Amniotic epithelial cell (primary cell): ENCODE measurements around the gene DNAI2.

Experiments
- DNase-seq: peaks from one replicate; pipeline ENCODE4 v3.0.0-alpha.2; 2010; ENCODE audit warnings: low read depth

The DNAI2 gene

DNA sequence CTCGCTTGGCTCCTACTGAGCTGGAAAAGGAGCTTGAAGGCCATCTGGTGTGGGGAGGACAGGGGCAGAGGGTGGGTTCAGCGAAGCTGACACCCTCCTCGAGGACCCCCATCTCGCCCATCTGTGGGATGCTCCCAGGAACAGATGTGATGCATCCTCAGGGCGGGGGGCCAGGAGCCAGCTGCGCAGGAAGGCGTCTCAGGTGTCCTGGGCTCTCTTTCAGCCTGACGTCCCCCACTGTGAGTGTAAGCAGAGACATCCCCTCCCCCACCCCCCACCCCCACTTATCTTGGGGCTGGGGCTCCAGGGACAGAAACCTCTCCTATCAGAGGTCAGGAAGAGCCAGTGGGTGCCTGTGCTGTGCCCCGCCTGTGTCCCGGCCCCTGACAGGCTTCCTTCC, 68.2 kb downstream of the DNAI2 start:
- no peak for DNase-seq

DNA sequence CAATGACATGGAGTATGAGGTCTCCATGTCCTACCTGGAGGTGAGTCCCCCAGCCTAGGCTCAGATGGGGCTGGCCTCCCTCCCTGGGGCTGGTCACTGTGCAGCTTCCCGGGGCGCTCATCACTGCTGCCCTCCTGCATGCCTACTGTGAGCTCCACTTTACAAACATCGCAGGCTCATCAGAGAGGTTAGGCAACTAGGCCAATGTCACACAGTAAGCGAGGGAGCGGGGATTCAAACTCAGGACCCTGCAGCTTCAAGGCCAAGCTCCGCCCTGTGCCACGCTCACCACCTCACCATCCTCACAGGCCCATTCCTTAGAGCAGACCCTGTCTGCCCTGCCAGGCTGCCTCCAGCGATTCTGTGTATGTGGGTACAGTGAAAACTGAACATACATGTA, 69.1 kb downstream of the DNAI2 start:
- DNase-seq, result no peak

DNA sequence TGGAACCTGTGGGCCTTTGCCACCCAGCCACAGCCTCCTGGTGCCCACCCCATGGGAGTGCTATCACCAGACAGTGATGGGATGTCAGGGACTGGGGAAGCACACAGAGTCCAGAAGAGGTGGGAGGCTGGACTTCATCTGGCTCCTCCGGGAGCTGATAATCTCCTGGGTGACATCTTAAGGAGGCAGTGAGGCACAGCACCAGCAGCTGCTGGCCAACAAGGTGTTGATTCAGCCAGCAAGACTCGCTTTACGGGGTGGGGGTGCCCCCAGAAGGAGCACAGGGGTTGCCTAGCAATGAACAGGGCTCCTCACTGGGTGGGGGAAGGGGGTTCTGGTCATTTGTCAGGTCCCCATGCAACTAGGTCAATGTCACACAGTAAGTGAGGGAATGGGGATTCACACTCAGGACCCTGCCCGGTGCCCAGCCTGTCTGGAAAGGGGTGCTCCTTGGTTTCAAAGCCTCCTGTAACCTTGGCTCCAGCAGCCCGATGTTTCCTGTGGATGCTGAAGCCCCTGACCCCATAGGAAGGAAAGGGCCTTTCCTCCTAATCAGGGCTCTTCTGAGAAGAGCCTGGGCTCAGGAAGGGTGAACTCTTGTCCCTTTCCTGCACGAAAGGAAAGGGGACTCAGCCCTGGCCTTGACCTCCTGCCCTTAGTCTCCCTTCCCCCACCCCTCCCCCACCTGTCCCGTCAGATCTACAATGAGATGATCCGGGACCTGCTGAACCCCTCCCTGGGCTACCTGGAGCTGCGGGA, 69.7 kb downstream of the DNAI2 start:
- DNase-seq, result no peak

DNA sequence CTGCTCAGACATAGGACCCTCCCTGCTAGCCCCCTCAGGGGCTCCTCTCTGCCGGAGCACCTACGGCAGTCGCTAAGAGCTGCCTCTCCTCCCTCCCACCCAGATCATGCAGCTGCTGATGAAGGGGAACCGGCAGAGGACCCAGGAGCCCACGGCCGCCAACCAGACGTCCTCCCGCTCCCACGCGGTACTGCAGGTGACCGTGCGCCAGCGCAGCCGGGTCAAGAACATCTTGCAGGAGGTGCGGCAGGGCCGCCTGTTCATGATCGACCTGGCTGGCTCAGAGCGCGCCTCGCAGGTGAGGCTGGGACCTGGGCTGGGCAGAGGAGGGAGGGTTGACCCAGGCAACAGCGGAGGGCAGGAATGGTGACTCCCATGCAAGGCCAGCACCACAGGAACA, 70.6 kb downstream of the DNAI2 start:
- DNase-seq, result no peak

DNA sequence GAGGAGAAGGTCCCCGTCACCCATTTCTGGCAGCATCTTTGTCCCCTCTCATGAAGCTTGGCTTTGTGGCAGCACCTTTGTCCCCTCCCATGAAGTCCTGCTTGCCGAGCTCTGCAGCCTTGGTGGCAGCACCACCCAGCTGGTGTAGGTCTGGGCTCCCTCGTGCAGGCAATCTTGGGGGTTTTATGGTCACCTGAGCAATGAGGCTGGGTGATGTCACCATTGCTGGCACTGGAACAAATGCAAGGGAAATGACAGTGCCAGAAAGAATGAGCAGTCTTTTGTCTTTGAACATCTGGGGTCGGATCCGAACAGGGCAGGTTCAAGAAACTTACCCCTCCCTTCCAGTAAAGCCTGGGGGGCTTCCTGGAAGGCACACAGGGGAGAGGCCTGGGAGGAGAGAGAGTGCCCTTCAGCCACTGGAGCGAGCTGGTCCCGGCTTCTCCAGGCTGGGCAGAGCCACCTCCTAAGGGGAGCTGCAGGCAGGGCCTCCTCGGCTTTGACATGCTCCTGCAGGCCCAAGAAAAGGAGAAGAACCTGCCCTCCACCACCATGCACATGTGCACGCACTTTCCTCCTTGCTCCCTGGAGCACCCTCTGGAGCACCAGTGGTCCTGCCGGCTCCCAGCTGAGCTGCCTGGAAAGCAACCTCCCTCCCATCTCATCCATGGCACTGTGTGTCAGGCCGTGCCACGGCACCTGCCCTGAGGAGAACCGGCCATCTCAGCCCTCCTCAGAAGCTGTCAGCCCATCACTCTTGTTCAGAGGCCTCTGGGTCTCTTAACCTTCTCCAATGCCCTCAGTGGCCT, 71.6 kb downstream of the DNAI2 start:
- no peak for DNase-seq

DNA sequence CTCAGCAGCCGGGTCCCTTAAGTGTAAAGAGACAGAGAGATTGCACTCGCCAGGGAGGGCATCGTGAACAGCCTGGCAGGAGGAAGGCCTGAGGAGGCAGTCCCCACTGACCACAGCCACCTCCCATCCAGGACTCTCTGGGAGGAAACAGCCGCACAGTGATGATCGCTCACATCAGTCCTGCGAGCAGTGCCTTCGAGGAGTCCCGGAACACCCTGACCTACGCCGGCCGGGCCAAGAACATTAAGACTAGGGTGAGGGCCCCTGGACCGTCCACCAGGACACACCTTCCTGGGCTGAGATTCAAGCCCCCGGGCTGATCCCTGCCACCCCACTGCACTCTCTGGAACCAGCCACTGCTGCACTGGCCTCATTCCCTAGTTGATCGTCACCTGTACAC, 73.6 kb downstream of the DNAI2 start:
- DNase-seq, result no peak

DNA sequence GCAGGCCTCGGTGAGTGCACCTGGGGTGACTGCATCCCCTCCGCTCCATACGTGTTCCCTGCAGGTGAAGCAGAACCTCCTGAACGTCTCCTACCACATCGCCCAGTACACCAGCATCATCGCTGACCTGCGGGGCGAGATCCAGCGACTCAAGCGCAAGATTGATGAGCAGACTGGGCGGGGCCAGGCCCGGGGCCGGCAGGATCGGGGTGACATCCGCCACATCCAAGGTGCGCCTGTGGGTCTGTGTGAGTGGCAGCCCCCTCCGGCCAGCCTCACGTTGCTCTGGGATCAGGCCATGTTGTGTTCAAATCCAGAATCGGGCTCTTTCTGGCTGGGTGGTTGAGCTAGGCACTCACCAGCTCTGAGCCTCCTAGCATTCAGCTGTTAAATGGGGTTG, 75.1 kb downstream of the DNAI2 start:
- DNase-seq, result no peak

DNA sequence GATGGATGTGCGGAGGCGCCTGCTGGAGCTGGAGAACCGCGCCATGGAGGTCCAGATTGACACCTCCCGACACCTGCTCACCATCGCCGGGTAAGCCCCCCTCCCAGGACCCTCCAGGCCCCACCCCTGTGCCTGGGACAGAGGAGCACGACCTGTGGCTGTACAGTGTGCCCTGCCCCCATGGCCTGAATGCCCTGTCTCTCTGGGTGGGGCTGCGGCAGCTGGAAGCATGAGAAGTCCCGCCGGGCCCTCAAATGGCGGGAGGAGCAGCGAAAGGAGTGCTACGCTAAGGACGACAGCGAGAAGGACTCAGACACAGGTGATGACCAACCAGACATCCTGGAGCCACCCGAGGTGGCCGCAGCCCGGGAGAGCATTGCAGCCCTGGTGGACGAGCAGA, 76.5 kb downstream of the DNAI2 start:
- no peak for DNase-seq

DNA sequence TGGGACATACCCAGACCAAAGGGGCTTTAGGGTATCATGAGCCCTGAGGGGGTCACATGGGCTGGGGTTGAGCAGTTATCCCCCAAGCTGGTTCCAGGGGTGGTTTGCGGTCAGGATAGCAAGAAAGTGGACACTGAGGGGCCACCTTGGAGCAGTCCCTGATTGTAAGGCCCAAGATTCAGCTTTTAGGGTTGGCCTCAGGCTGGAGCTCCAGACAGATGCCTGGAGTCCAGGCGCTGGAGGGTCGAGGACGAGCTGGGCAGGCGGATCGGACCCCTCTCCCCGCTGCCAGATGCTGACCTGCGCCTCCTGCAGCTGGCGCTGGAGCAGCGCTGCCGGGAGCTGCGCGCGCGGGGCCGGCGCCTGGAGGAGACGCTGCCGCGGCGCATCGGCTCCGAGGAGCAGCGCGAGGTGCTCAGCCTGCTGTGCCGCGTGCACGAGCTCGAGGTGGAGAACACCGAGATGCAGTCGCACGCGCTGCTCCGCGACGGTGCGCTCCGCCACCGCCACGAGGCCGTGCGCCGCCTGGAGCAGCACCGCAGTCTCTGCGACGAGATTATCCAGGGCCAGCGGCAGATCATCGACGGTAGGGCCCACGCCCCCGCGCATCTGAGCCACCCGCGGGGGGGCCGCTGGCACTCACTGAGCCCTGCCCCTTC, 77.6 kb downstream of the DNAI2 start:
- no peak for DNase-seq

DNA sequence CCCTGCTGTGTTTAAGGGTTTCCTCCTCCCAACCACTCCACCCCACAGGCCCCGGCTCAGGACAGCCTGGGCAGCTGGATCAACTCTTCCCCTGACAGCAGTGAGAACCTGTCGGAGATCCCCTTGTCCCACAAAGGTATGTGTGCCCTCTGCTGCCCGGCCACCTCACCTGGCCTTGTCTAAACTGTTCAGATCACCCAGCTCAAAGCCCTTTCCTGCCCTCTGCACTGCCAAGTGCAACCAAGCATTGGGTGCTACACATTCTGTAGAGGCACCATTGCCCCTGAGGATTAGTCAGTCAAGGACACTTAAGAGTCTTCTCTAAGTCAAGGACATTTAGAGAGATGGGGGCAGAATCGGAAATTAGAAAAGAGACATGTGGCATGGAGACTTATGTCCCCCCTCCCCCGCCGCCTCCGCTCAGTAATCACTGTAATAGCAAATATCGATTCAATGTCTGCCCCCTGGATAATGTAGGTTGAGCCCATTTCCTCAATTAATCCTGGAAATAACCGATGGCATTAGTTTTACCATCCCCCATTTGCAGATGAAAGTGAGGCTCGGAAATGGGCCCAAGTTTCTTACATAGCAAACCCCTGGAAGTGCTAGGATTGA, 79.5 kb downstream of the DNAI2 start:
- DNase-seq, result no peak

DNA sequence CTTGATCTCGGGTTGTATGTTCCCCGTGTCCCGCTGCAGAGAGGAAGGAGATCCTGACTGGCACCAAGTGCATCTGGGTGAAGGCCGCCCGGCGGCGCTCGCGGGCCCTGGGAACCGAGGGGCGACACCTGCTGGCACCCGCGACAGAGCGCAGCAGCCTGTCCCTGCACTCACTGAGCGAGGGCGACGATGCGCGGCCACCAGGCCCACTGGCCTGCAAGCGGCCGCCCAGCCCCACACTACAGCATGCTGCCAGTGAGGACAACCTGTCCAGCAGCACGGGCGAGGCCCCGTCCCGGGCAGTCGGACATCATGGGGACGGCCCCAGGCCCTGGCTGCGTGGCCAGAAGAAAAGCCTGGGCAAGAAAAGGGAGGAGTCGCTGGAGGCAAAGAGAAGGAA, 80.1 kb downstream of the DNAI2 start:
- no peak for DNase-seq

DNA sequence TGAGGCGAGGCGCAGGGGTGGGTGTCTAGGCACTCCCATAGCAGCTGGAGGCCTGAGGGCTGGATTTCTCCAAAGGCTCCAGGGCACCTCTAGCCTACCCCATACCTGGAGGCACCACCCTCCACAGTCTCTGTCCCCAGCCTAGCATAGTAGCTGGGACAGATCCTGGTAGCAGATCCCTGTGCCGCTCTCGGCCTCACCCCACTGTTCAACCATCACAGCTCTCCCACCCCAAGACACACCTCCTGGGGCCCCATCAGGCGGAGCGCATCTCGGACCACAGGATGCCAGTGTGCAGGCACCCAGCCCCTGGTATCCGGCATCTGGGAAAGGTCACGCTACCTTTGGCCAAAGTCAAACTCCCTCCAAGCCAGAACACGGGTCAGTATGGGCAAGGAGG, 80.5 kb downstream of the DNAI2 start:
- no peak for DNase-seq

DNA sequence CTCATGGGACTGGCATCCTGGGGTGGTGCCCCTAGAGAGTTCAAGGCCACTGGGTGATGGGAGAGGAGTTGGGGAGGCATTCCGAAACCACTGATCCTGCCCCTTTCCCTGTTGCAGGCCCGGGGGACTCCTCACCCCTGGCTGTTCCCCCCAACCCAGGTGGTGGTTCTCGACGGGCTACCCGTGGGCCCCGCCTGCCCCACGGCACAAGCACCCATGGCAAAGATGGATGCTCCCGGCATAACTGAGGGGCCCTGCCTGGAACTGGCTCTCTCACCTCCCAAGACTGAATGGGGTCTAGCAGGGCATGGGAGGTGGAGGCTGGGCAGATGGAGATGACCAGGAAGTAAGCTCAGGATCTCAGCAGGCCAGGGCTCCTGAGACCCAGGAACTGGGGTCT, 81.0 kb downstream of the DNAI2 start:
- no peak for DNase-seq

DNA sequence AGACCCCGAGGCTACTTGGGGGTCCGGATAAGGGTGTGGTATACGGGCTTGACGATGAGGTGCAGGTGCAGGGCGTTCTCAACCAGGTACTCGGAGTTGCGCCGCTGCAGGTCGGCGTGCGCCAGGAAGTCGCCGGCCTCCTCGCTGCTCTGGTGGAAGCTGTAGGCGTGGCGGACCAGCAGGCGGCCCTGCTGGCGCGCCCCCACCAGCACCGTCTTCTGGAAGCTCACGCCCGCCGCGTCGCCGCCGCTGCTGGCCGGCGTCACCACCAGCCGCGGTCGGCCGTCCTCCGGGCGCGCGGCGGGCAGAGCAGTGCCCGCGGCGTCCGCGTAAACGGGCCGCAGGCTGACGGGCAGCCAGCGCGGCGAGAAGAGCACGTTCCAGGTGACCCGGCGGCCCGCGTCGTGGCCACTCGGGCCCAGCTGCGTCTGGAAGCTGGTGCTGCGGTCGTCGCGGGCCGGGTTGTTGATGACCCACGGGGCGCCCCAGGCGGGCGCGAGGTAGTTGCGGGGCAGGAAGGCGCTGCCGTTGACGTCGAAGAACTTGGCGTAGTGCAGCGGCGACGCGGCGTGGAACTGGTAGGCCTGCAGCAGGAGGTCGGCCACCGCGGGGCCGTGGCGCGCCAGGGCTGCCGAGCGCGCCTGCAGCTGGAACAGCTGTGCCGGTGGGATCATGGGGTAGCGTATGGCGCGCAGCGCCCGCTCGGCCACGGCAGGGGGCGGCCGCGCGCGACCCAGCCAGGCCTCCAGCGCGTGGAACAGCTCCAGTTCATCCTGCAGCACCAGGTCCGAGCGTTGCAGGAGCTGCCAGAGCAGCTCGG, 82.8 kb downstream of the DNAI2 start:
- DNase-seq, result no peak

DNA sequence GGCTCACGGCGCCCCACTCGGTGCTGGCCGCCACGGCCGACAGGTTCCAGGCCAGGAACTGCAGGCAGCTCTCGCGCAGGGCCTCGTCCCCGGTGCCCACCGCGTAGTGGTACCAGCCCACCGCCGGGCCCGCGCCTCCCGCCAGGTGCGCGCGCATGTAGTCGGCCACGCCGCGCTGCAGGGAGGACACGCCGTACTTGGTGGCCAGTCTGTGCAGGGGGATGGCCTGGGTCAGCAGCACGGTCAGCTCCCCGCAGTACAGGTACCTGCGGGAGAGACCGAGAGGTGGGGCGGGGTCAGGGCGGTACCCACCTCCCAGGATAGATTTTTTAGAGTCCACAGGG, 83.4 kb downstream of the DNAI2 start:
- DNase-seq, result no peak

DNA sequence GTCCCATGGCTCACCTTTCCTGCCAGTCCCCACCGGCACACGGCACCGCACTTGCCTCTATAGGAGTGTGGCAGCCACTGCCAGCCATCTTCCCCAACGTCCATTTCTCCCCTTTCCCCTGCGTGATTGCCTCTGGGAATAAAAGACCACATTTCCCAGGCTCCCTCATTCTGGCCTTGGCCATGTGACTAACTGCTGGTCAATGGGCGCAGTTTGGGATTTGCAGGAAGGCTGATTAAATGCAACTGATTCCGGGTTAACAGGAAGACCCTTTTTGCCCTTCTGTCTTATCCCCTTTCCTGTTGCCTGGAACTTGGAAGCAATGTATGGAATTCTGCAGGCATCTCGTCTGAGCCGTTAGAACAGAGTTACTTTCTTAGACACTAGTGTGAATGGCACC, 84.7 kb downstream of the DNAI2 start:
- no peak for DNase-seq

DNA sequence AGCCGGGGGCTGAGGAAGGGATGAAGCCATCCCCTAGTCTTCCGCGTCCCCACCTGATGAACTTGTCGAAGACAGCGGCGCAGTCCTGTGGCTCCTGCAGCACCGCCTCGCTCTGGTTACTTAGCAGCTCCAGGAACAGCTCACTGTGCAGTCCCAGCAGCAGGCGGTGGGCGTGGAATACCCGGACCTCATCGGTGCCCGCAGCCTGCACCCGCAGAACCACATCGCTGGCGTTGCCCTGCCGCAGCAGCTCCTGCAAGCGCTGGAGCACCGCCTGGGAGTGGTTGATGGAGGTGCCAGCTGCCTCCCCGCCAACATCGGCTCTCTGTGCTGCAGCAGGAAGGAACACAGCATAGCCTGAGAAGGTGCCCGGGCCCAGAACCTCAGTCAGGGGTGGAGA, 85.9 kb downstream of the DNAI2 start:
- DNase-seq, result no peak

DNA sequence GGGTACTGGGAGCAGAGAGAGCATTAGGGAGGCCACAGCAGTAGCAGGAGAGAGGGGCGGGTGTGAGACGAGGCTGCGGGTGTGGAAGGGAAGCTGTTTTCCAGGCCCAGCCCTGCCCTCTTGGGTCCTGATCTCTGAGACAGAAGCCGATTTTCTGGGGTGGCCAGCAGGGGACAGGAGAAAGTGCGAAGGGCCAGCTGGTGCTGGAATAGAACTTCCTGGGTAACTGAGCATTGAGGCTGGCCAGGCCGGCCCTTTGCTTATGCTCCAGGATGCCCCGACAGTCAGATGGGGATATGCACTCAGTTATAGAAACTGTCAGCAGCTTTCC, 86.8 kb downstream of the DNAI2 start:
- no peak for DNase-seq

DNA sequence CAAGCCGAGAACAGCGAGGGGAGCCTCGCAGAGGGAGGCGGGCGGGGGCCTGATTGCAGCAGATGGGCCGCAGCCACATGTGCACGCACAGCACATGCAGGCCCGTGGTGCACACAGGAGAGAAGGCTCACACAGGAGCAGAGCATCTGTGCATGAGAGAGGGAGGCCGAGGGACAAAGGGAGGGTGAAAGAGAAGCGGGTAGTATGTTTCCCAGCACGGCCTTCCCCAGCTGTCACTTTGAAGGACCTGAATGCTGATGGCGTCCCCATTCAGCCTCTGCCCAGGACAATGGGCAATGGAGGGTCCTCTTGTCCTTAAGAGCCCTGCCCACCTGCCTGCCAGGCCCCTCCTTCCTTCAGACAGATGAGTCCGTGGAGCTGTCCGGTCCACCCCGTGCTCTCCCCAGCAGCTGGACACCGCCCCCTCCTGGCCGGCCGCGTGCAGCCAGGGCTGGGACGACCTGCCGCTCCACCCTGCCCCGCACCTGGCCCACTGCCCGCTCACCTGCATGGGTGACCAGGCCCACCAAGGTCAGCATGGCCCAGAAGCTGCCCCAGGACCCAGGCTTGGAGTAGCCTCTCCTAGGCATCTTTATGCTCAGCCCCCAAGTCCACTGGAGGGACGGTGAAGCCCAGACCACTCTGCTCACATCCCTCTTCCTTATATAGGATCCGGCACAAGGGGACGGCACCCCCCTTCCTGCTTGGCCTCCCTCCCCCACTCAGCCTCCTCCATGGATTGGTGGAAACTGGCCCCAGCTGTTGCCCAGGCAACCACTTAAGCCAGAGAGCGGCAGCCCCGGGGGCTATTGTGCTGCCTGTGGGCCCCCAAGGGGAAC, 87.4 kb downstream of the DNAI2 start, which contains the start of gene BTBD17:
BTBD17 (minus strand) TSS at position 639 of the 839 bp plus-strand sequence; CDS start at position 590, 49 bp downstream.
- peak; percentile 13 for DNase-seq

DNA sequence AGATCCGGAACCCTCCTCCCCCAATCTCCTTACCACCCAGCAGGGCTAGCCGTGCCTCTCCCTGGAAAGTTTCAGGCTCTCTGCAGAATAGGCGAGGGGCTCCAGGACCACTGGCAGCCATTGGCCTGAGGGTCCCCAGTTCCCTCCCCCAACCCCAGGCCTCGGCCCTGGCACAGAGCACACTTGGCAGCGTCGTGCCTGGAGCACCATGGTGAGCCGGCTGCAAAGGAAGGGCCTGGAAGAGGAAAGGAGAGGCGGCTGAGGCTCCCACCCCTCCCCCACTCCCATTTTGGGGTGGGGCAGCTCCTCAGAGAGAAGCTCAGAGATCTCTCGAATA, 88.0 kb downstream of the DNAI2 start:
- no peak for DNase-seq

DNA sequence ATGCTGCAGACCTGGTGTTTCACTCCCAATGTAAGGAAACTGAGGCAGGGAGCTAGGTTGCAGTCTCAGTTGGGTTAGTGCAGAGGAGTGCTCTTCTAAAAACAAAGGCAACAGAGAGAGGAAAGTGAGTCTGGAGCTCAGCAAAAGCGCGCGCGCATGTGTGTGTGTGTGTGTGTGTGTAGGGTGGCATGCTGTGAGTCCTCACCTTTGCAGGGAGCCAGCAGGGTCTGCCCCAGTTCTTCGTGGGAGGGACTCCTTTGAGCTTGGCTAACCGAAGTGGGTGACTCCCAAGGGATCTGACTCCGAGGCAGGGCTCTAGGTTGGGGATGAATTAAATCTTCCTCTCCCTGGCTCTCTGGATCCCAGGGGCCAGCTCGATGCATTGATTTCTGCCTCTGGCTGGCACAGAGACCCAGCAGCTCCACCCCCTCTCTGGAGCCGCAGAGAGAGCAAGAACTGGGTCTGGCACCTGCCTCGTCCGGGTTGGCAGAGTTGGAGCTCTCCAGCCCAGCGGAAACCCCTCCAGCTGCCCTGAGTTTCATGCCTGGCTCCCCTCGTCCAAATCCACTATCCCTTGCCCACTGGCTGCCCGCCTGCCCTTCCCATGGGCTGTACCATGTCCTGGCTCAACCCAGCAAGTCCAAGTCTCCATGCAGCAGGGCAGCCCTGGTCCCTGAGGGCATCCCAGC, 88.9 kb downstream of the DNAI2 start:
- no peak for DNase-seq
